Placental pericyte (primary cell): ENCODE results near the gene OPTN. TPM values are rescaled to one million over a fixed set of nuclear protein-coding genes. Genes with fewer than 3 reads are reported as not detected.

Experiments
- small RNA-seq: library from RNA; depleted of rRNA; stranded (forward); fragments of <200 nt; gene quantifications from one replicate; pipeline ENCODE3, GENCODE V24; 2012; ENCODE audit warnings: low replicate concordance
- total RNA-seq: library from RNA; depleted of rRNA; stranded (reverse); fragments of >200 nt; gene quantifications from 2 replicates; pipeline ENCODE4 v1.2.3, GENCODE V29; 2012

OPTN gene
- 74.7 and 184 TPM in 2 replicates for total RNA-seq

GRCh38 chr10:13099666-13100348 is at the start of gene OPTN:
TSS of gene OPTN (plus strand) at chr10:13100163. CDS start at chr10:13109123, 8,960 bp downstream.

DNA sequence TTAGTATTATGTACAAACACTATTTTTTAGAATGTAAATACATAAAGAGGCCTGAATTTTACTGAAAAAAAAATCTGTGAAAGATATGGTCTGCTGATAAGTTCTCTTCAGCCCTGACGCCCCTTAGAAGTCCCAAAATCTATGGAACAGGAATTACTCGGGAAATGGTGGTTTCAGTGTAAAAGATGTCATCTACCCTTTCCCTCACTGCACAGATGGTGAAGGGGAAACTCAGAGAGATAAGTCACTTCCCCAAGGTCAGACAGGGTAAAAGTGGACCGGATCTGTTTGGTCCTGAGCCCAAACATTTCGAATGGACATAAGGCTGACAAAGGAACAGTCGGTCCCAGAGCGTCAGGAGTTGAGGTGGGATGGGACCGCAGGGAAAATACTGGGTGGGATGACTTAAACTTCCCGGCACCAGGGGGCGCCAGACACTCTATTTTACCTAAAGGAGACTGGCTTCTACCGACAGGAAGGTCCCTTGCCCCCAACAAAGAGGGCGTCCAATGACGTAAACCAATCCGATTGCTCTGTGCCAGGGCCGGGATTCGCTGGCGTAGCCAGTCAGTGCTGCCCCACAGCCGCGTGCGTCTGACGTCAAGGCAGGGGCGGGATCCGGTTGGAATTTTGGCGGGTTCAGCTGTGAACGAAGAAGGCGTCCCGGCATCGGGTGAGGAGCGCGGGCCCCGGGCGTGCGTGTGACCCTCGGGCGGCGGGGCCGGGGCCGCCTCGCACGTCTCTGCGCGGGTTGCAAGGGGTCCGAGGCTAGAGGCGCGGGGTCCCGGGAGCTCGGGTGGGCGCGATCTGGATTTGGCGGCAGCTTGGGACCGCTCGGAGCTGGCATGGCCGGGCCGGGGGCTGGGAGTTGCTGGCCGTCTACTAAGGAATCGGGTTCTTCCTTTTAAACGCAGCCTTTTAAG is 61.2 kb downstream of the OPTN start, which contains the start of gene MCM10:
Gene MCM10 (plus strand): TSS at position 625 of the 923 bp plus-strand sequence. CDS start 2,645 bp downstream, outside the sequence.

Small RNA genes within 50 kb of the gene (small RNA-seq; reads per million reads assigned to genes)
- not detected for gene SNRPGP5

Other genes with a start within 250 kb of the OPTN start
- gene CCDC3, start 98.5 kb upstream of the OPTN start, total RNA-seq = under 0.01 and 1.3 TPM in 2 replicates
- gene MCM10, start 61.4 kb downstream of the OPTN start, total RNA-seq = 0.44 and 21.8 TPM in 2 replicates
- not detected in 2 replicates for gene UCMA, start 134.2 kb downstream of the OPTN start, total RNA-seq
- gene PHYH, start 199.9 kb downstream of the OPTN start, total RNA-seq = 10.0 and 12.0 TPM in 2 replicates
- 20.1 and 37.8 TPM in 2 replicates for gene SEPHS1, start 248.1 kb downstream of the OPTN start, total RNA-seq